ENCODE results near the gene ADAP1. TPM values are rescaled to one million over a fixed set of nuclear protein-coding genes. Genes with fewer than 3 reads are reported as not detected.
"Not testable (repeated sequence)": the region's sequence is repeated elsewhere in the genome, so short reads cannot be mapped to it uniquely, and the experiment has no call there.

The ADAP1 gene, protein sequence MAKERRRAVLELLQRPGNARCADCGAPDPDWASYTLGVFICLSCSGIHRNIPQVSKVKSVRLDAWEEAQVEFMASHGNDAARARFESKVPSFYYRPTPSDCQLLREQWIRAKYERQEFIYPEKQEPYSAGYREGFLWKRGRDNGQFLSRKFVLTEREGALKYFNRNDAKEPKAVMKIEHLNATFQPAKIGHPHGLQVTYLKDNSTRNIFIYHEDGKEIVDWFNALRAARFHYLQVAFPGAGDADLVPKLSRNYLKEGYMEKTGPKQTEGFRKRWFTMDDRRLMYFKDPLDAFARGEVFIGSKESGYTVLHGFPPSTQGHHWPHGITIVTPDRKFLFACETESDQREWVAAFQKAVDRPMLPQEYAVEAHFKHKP
- total RNA-seq = 5.9 TPM

DNA sequence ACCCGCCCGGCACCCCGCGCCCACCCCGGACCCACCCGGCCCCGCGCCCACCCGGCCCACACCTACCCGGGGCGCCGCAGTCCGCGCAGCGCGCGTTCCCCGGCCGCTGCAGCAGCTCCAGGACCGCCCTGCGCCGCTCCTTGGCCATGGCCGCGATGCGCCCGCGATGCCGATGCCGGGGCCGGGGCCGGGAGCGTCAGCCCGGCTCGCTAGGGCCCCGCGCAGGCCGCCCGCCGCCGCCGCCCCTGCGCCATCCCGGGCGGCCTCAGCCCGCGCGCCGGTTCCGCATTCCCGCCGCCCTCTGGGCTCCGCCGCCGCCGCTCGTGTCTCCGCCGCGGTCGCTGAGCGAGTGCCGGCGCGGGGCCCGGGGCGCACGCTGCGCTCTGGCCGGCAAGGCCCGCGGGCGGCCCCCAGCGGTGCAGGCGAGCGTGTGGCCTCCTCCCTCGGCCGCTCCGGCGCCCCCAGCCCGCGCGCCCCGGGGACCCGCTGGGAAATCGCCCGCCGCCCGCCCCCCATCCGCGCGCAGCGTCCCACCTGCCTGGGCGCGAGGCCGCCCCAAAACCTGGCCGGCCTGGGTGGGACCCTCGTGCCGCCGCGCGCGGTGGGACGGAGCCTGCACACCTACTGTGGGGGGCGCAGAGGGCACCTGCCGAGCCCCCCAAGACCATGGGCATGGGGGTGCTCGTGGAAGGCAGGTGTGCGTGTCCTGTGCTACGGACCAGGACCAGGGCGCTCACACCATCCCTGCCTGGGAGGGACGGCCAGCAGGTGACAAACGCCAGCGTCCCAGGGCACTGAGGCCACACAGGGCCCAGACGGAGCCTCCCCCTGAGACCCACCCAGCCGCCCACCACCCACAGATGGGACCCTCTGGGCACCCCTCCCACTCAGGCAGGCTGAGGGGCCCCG, at the start of gene ADAP1:
TSS of gene ADAP1 (minus strand) at position 351 of the 909 bp plus-strand sequence. CDS start at position 148, 203 bp downstream.
- DNase-seq = no peak

DNA sequence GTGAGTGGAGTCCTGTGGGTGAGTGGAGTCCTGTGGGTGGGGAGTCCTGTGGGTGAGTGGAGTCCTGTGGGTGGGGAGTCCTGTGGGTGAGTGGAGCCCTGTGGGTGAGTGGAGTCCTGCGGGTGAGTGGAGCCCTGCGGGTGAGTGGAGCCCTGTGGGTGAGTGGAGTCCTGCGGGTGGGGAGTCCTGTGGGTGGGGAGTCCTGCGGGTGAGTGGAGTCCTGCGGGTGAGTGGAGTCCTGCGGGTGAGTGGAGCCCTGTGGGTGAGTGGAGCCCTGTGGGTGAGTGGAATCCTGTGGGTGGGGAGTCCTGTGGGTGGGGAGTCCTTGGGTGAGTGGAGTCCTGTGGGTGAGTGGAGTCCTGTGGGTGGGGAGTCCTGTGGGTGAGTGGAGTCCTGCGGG, 48.0 kb upstream of the ADAP1 start:
- not testable (repeated sequence) for DNase-seq

DNA sequence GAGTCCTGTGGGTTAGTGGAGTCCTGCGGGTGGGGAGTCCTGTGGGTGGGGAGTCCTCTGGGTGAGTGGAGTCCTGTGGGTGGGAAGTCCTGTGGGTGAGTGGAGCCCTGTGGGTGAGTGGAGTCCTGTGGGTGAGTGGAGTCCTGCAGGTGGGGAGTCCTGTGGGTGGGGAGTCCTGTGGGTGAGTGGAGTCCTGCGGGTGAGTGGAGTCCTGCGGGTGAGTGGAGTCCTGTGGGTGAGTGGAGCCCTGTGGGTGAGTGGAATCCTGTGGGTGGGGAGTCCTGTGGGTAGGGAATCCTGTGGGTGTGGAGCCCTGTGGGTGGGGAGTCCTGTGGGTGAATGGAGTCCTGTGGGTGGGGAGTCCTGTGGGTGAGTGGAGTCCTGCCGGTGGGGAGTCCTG, 47.5 kb upstream of the ADAP1 start:
- not testable (repeated sequence) for DNase-seq

DNA sequence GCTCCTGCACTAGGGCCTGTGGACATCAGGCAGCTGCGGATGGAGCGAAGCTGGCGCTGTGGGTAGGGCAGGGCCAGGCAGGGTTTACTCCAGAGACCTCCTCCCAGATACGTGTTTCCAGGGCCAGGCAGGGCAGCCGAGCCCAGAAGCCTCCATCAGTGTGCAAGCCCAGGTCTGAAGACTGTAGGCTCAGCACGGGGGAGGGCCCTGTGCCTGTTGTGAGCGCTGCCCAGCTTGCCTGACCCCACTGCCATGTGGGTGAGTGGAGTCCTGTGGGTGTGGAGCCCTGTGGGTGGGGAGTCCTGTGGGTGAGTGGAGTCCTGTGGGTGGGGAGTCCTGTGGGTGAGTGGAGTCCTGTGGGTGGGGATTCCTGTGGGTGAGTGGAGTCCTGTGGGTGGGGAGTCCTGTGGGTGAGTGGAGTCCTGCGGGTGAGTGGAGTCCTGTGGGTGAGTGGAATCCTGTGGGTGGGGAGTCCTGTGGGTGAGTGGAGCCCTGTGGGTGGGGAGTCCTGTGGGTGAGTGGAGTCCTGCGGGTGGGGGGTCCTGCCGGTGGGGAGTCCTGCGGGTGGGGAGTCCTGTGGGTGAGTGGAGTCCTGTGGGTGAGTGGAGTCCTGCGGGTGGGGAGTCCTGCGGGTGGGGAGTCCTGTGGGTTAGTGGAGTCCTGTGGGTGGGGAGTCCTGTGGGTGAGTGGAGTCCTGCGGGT, 46.7 kb upstream of the ADAP1 start:
- DNase-seq = not testable (repeated sequence)

DNA sequence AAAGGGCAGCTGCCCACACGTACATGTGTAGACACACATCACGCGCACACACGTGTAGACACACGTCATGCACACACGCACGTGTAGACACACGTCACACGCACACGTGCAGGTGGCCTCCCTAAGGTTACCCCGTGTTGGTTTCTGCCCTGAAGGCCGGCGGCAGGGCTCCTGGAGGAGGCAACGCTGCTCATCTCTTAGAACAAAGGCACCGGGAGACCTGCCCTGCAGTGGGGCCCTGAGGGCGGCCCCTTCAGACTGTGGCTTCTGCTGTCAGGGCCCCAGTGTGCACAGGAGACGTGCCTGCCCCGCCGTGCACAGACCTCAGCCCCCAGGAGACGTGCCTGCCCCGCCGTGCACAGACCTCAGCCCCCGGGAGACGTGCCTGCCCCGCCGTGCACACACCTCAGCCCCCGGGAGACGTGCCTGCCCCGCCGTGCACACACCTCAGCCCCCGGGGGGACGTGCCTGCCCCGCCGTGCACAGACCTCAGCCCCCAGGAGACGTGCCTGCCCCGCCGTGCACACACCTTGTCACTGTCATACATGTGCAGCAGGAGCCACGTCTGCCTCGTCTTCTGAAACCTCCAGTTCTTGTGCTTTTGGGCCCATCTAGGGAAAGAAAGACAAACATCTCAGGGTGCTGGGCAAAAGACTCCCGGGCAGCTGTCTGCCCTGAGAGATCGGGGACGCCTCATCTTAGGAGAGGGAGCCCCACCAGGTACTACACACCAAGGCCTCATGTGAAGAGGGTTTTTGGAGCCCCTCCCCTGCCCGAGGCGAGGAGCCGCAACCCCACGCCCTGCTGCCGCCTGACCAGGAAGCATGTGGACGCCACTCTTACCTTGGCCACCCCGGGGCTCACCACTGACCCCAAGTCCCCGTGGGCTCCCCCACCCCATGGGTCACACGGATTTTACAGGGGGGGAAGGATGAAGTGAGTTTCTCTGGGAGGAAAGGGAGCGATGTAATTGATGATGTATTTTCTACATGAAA, 45.8 kb upstream of the ADAP1 start:
- no peak for DNase-seq

DNA sequence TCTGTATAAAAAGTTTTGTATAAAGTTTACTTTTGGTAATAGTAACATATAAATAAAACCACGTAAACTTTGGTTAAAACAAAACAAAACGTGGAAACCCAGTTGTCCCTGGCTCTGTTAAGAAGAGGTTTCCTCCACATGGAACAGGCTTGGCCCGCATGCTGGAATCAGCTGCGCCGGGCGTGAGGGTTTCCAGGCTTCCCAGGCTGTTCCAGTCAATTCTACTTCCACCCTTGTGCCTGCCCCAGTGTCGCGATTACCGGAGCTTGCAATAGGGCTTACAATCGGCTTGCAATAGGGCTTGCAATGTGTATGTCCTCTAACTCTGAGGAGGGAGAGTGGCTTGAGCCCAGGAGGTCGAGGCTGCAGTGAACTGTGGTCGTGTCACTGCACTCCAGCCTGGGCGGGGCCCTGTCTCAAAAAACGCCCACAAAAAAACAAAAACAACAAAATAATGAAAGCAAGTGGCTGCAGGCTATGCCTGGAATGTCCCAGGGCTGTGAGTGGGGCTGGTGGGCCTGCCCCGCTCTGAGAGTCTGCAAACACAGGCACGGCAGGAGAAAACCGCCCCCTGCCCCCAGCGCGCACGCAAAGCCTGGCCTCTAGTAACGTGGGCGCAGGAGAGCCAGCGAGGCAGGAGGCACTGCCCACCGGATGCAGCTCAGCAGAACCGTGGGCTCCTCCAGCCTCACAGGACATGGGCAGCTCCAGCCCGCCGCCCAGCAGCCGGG, 44.8 kb upstream of the ADAP1 start:
- no peak for DNase-seq

DNA sequence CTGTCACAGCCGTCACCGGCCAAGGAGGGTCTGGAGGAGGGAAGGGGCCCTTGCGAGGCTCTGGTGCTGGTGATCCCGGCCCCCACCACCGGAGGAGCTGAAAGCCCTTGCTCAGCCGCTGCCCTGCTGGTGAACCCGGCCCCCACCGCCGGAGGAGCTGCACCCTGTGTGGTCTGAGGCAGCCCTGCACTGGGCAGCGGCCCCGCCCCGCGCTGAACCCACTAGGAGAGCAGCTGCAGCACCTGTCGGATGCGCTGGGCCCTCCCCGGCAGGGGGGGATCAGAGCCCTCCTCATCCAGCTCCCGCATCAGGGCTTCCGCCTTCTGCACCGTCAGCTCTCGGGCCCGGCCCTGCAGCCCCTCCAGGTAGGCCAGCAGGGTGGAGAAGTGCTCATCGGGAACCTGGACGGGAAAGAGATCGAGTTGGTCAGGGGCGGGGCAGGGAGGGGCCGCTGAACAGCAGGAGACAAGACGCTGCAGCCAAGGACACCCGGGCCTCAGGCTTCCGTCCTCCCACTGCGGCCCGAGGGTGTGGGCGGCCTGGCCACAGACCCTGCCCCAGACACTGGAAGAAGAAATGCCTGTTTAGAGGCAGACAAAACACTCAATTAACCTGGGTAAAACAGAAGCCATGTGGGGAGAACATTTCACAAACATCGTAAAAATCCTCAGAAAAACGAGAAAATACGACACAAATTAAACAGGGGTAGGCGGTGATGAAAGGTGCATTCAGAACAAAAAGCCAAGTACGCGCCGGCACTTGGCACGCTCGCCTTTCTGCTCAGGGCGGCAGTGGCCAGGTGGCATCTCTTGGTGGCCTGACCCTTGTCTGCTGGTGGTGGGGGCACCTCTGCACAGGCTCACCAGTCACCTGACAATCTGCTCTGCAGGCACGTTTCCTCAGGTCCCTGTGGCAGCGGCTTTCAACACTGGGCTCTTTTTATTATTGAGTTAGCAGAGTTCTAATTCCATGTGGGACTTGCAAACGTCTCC, 43.2 kb upstream of the ADAP1 start:
- no peak for DNase-seq

DNA sequence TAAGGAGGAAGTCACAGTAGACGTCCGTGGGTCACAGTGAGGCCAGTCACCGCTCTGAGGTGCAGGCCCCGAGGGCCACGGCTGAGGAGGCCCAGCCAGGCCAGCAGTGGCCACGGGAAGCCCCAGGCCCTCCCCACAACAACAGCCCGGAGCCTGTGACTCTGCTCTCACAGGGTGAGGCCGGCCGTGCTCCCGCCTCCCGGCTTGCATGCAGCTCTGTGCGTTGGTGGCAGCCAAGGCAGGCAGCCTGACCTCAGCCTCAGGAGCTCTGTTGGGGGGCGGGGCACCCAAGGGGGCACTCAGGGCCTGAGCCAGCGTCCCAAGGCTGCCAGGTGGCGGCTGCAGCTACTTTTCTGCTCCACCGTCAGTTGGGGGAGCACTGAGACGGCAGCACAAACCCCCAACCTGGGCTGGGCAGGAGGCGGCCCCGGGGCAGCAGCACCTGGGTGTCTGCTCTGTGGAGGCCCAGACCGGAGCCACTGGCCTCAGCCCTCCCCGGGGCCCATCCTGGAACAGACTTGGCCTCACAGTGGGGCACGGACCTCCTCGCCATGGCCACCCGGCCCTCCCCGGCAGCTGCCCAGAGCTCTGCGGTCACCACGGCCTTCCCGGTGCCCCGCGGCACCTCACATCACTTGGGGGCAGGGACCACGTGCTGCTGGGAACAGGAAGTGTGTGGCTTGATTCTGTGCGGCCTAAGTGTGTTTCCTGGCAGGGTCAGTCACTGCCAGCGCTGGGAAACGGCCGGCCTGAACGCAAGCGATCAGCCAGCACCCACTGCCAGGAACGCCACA, 41.8 kb upstream of the ADAP1 start:
- DNase-seq = no peak

DNA sequence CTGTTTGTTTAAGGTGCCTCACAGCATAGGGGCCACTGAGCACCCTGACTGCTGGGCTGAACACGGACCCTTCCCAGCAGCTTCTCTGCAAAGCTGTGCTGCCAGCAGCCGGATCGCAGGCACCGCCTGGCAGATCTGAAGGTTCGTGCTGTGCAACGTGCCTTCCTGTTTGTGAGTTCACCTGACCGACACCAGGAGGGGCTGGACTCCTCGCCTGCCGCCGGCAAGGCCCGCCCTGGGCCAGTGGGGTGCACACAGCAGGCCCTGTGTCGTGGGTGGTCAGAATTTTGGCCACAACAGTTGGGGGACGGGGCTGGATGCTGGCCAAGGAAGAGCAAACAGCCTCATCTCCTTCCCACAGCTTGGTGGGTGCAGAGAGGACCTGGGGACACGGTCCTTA, 41.1 kb upstream of the ADAP1 start:
- DNase-seq = no peak

DNA sequence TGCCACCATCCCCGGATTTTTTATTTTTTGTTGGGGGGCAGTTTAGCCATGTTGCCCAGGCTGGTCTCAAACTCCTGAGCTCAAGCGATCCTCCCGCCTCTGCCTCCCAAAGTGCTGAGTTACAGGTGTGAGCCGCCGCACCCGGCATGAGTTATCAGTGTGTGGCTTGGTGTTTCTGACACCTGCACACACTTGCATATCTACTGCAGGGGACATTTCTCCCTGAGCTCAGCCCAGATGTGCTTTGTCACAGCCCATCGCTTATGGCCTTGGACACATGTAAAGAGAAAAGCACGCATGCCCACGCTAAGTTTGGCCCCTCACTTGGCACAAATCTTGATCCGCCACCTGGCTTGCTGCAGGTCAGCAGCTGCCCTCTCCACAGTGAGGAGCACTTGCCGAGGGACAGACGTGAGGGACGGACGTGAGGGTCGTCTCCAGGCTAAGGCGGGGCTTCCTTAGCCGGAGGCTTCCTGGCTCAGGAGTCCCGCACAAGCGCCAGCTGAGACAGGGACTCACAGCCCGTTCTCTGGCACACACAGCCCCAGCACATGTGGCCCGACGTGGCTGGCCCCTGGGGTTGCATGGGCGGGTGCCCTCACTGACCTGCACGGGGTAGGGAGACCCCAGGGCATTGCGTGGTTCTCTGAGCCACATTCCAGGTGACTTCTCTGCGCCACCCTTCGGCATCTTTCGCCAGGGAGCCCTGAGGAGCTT, 40.3 kb upstream of the ADAP1 start:
- no peak for DNase-seq

DNA sequence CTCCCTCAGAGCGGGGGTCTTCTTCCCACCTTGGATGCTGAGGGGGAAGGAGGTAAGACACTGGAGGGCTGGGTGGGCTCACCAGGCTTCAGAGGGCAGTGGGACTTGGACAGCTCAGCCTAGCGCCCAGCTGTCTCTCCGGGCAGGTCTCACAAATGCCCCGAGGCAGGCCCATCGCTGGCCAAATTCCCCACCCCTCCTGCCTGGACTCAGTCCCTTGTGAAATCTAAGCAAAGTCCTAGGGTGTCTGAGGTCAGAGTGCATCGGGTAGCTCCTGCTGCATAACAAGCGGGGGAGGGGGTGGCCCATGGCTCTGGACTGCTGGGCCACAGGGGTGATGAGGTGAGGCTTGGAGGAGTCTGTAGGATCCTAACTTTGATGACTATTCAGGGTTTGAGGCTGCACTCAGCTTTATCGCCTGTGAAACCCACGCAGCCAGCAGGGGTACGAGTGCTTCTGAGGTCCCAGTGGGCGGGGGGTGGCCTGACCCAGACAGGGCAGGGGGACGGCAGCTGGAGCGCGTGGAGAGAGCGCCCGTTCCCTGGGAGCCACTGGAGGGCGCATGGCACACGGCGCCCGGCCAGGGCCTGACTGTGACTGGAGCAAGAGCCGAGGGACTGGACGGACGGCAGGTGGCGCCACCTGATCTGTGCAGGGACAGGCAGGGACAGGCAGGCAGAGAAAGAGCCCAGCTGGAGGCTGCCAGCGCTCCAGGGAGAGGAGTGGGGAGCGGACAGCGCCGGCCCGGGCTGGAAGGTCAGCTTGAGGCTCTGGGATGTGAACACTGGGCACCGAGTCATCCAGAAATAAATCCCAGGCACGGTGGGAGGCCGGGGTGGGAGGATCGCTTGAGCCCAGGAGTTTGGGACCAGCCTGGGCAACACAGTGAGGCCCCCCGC, 38.5 kb upstream of the ADAP1 start:
- DNase-seq = peak; percentile 90

DNA sequence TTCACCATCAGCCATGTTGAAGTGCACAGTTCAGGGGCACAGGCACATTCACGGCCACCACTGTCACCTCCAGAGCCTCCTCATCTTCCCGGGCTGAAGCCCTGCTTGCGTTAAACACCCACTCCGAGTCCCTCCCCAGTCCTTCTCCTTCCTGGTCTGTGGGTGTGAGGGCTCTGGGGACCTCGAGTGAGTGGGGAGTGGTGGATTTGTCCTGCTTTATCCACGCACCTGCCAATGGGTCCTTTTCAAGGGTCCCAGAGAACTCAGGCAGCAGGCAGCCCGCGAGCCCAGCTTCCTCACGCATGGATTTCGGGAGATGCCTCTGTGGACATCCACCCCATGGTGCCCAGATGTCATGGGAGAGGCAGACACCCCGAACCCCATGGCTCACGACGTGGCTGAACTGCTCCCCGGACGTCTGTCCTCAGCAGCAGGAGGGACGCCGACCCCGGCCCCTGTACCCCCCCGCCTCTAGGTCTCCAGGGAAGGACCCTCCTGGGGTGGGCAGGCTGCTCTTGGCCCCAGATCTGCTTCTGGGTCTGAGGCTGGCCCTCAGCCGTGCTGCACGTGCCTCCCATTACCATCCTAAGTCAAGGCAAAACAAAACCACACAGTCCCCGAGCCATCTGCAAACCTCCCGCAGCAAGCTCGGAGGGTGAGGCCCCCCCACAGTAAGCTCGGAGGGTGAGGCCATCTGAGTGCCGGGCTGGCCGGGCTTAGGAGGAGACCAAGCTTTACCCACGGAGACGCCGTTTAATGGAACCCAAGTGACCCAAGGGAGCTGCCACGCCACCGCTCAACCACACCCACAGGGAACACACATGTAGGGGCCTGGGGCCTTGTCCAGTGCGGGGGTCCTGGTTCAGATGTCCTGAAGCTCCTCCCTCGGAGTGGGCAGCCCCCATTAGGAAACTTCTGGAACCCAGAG, 37.5 kb upstream of the ADAP1 start:
- DNase-seq = no peak

DNA sequence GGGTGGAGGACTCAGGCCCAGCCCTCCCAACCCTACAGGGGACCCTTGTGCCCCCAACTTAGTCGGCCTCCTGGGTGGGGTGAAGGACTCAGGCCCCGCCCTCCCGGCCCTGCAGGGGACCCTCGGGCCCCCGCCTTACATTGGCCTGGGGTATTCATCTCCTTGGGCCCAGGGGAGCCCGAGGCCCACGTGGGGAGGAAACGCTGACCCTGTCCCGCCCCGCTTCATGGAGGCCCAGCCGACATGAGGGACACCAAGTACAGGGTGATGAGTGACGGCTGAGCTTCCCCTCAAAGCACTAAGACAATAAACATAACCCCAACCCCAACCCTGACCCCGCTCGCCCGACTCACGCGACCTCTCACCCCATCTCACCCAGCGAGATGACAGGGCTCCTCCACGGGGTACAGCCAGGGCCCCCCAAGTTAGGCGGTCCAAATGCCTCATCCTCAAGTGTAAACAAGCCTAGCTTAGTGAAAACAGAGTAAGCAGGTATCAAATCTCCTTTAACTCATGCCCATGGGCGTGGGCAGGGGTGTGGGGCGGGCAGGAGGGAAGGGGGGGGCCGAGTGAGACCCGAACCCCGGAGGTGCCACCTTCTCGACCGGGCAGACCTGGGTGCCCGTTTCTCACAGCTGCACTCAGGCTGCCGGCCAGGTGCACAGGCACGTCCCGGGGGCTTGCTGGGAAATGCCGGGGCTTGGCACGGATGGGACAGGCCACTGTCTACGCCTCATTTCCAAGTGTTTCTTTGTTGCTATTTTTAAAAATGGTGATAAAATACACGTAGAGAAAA, 36.7 kb upstream of the ADAP1 start:
- no peak for DNase-seq

DNA sequence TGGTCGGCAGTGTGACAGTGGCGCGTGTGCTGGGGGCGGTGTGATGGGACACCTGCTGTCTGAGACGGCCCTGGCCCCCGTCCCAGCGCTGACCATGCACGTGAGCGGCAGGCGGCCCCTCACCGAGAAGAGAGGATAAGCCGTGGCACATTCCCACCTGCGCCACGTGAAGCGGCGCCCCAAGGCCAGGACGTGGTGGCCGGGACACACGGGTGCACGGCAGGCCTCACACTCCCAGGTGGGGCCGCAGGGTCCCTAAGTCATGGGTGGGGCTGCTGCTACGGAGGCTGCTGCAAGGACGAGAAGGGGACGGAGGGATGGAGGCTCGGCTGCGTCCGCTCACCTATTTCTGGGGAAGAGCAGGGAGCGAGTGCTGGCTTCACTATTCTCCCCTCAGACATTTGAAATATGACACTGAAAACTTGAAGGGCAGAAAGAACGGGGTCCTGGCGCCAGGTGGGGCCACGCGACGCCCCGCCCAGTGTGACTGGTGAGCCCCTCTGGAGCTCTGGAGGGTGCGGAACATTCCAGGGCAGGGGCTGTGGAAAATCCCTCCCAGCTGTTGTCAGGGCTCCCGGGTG, 36.0 kb upstream of the ADAP1 start:
- no peak for DNase-seq

All from skin of body (tissue), 2 donors.